ENCODE results near the gene LRMDA.

LRMDA gene

DNA sequence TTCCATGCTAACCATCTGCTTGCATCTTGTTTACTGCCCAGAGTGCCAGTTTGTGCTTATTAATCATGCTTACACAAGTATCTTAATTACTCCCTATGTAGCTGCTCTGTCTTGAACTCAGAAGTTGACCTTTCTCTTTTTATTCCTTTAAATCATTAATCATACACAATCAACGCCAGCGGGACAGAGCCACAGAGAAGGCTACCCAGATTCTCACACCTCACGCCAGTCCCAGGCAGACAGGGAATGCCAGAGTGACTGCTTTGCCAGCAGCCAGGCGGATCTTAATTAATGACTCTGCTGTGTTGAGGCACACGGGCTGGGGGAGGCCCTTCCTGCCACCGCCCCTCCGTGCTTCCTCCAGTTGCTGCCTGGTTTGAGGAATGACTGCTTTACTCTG, 229.4 kb downstream of the LRMDA start:
- TF ChIP-seq CEBPB (IDR thresholded peaks at IDR 0.05) (no peak), EGR1 (IDR thresholded peaks at IDR 0.05) (no peak), NFIC (IDR thresholded peaks at IDR 0.05) (no peak), RAD21 (IDR thresholded peaks at IDR 0.05; ENCODE audit: low read depth) (no peak), EP300 (IDR thresholded peaks at IDR 0.05; ENCODE audit: borderline replicate concordance) (no peak), ZBTB7A (IDR thresholded peaks at IDR 0.05; ENCODE audit: low read depth) (no peak), FOXM1 (IDR thresholded peaks at IDR 0.05; ENCODE audit: borderline replicate concordance, low read depth) (no peak), TEAD4 (IDR thresholded peaks at IDR 0.05) (no peak), CREB1 (IDR thresholded peaks at IDR 0.05; ENCODE audit: low read depth) (no peak), YY1 (IDR thresholded peaks at IDR 0.05; ENCODE audit: low read depth) (no peak), TCF12 (IDR thresholded peaks at IDR 0.05; ENCODE audit: low read depth) (no peak), TAF1 (IDR thresholded peaks at IDR 0.05; ENCODE audit: low read depth) (no peak)
- TF ChIP-seq, protein P1, sequence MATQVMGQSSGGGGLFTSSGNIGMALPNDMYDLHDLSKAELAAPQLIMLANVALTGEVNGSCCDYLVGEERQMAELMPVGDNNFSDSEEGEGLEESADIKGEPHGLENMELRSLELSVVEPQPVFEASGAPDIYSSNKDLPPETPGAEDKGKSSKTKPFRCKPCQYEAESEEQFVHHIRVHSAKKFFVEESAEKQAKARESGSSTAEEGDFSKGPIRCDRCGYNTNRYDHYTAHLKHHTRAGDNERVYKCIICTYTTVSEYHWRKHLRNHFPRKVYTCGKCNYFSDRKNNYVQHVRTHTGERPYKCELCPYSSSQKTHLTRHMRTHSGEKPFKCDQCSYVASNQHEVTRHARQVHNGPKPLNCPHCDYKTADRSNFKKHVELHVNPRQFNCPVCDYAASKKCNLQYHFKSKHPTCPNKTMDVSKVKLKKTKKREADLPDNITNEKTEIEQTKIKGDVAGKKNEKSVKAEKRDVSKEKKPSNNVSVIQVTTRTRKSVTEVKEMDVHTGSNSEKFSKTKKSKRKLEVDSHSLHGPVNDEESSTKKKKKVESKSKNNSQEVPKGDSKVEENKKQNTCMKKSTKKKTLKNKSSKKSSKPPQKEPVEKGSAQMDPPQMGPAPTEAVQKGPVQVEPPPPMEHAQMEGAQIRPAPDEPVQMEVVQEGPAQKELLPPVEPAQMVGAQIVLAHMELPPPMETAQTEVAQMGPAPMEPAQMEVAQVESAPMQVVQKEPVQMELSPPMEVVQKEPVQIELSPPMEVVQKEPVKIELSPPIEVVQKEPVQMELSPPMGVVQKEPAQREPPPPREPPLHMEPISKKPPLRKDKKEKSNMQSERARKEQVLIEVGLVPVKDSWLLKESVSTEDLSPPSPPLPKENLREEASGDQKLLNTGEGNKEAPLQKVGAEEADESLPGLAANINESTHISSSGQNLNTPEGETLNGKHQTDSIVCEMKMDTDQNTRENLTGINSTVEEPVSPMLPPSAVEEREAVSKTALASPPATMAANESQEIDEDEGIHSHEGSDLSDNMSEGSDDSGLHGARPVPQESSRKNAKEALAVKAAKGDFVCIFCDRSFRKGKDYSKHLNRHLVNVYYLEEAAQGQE (IDR thresholded peaks at IDR 0.05; ENCODE audit: low read depth) = no peak
- TF ChIP-seq, protein P2, sequence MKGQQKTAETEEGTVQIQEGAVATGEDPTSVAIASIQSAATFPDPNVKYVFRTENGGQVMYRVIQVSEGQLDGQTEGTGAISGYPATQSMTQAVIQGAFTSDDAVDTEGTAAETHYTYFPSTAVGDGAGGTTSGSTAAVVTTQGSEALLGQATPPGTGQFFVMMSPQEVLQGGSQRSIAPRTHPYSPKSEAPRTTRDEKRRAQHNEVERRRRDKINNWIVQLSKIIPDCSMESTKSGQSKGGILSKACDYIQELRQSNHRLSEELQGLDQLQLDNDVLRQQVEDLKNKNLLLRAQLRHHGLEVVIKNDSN (IDR thresholded peaks at IDR 0.05) = no peak
- TF ChIP-seq, protein P3, sequence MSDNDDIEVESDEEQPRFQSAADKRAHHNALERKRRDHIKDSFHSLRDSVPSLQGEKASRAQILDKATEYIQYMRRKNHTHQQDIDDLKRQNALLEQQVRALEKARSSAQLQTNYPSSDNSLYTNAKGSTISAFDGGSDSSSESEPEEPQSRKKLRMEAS (IDR thresholded peaks at IDR 0.05) = no peak

DNA sequence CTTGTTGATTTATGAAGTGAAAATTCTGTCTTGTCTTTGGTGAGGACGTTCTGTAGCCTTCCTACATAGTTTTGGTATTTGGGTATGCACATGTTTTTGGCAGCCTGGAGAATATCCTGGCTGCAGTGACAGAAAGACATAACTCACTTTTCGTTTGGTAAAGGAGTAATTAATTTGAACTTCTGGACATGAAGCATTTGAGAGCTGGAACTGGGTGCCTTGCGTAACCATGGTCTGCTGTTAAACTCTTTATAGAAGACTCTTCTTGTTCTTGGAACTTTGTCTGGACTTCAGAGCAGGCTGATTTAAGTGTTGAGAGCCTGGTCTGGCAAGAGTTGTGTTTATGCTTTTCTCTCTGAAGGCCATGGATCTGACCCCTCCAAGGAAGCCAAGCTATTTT, 231.3 kb downstream of the LRMDA start:
- TF ChIP-seq, protein P3 (IDR thresholded peaks at IDR 0.05) = no peak
- TF ChIP-seq FOXM1 (IDR thresholded peaks at IDR 0.05; ENCODE audit: borderline replicate concordance, low read depth) = no peak
- no peak for TF ChIP-seq ZBTB7A (IDR thresholded peaks at IDR 0.05; ENCODE audit: low read depth)
- TF ChIP-seq, protein P1 (IDR thresholded peaks at IDR 0.05; ENCODE audit: low read depth) = no peak
- TF ChIP-seq EP300 (IDR thresholded peaks at IDR 0.05; ENCODE audit: borderline replicate concordance) = no peak
- no peak for TF ChIP-seq CREB1 (IDR thresholded peaks at IDR 0.05; ENCODE audit: low read depth)
- TF ChIP-seq TAF1 (IDR thresholded peaks at IDR 0.05; ENCODE audit: low read depth) = no peak
- no peak for TF ChIP-seq EGR1 (IDR thresholded peaks at IDR 0.05)
- TF ChIP-seq, protein P2 (IDR thresholded peaks at IDR 0.05) = no peak
- no peak for TF ChIP-seq NFIC (IDR thresholded peaks at IDR 0.05)
- no peak for TF ChIP-seq TCF12 (IDR thresholded peaks at IDR 0.05; ENCODE audit: low read depth)
- TF ChIP-seq RAD21 (IDR thresholded peaks at IDR 0.05; ENCODE audit: low read depth) = no peak
- TF ChIP-seq TEAD4 (IDR thresholded peaks at IDR 0.05) = no peak
- TF ChIP-seq CEBPB (IDR thresholded peaks at IDR 0.05) = no peak
- TF ChIP-seq YY1 (IDR thresholded peaks at IDR 0.05; ENCODE audit: low read depth) = no peak

DNA sequence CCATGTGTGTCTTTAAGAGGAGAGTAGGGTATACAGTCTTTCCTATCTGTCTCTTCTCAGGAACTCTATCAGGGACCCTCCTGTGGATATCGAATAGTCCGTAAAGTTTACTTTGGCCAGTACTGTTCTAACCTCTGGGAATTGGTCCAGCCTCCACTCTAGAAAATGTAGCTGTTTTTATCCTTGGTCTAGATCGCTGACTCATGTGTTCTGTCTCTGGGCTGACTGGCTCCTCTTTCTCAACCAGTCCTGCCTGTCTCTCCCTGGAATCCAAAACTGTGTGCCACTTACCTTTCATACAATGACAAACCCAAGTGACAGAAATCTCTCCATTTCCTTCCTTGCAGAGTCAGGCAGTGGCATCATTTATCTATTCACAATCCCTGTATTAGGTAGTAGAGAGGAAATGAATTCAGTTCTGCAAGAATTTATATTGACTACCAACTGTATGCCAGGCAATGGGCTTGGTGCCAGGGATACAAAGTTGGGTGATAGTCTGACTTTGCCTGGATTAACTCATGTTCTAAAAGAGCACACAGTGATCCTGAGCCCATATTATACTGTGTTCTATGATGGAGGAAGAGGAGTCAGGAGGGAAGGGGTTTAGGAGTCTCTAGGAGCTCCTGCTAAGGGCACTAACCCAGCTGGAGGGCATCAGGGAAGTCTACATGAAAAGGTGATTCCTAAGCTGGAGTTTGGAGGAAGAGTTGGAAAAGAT, 232.7 kb downstream of the LRMDA start:
- TF ChIP-seq YY1 (IDR thresholded peaks at IDR 0.05; ENCODE audit: low read depth) = no peak
- no peak for TF ChIP-seq NFIC (IDR thresholded peaks at IDR 0.05)
- TF ChIP-seq CEBPB (IDR thresholded peaks at IDR 0.05) = no peak
- no peak for TF ChIP-seq TCF12 (IDR thresholded peaks at IDR 0.05; ENCODE audit: low read depth)
- TF ChIP-seq, protein P2 (IDR thresholded peaks at IDR 0.05) = no peak
- no peak for TF ChIP-seq EGR1 (IDR thresholded peaks at IDR 0.05)
- no peak for TF ChIP-seq FOXM1 (IDR thresholded peaks at IDR 0.05; ENCODE audit: borderline replicate concordance, low read depth)
- TF ChIP-seq ZBTB7A (IDR thresholded peaks at IDR 0.05; ENCODE audit: low read depth) = no peak
- no peak for TF ChIP-seq RAD21 (IDR thresholded peaks at IDR 0.05; ENCODE audit: low read depth)
- no peak for TF ChIP-seq CREB1 (IDR thresholded peaks at IDR 0.05; ENCODE audit: low read depth)
- TF ChIP-seq EP300 (IDR thresholded peaks at IDR 0.05; ENCODE audit: borderline replicate concordance) = no peak
- TF ChIP-seq, protein P3 (IDR thresholded peaks at IDR 0.05) = no peak

DNA sequence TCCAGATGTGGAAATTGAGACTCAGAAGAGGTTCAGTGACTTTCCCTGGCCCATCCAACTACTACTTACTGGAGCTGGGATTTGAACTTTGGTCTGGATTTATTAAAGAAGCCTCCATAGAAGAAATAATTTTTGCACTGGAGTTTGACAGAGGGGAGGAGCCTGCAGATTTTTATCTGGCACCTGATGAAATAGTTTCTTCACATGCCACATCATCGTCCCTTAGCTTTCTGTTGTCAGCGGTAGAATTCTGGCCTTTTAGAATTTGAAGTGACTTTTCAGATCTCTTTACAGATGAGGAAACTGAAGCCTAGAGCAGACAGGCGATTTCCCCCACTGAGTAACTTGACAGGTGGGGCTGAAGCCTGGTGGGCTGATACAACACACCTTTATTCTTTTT, 233.5 kb downstream of the LRMDA start:
- TF ChIP-seq TAF1 (IDR thresholded peaks at IDR 0.05; ENCODE audit: low read depth) (no peak), RAD21 (IDR thresholded peaks at IDR 0.05; ENCODE audit: low read depth) (no peak), TCF12 (IDR thresholded peaks at IDR 0.05; ENCODE audit: low read depth) (no peak), CEBPB (IDR thresholded peaks at IDR 0.05) (no peak), CREB1 (IDR thresholded peaks at IDR 0.05; ENCODE audit: low read depth) (no peak), EGR1 (IDR thresholded peaks at IDR 0.05) (no peak), ZBTB7A (IDR thresholded peaks at IDR 0.05; ENCODE audit: low read depth) (no peak), YY1 (IDR thresholded peaks at IDR 0.05; ENCODE audit: low read depth) (no peak), EP300 (IDR thresholded peaks at IDR 0.05; ENCODE audit: borderline replicate concordance) (no peak), TEAD4 (IDR thresholded peaks at IDR 0.05) (no peak), FOXM1 (IDR thresholded peaks at IDR 0.05; ENCODE audit: borderline replicate concordance, low read depth) (no peak), NFIC (IDR thresholded peaks at IDR 0.05) (no peak)
- TF ChIP-seq, protein P3 (IDR thresholded peaks at IDR 0.05) = no peak
- TF ChIP-seq, protein P2 (IDR thresholded peaks at IDR 0.05) = no peak
- TF ChIP-seq, protein P1 (IDR thresholded peaks at IDR 0.05; ENCODE audit: low read depth) = no peak

Data from Ishikawa (cell line).